RWPE1 (cell line): Measurements from ENCODE around the gene GOLIM4.

Source experiments
- CTCF ChIA-PET: fragments of 350-600 bp; sonication (Branson Sonifier 250); formaldehyde crosslinking; extraction: SDS; loops from one replicate; lab custom pipeline; 2021; lab: Yijun Ruan, JAX
- POLR2A ChIA-PET: fragments of 400-600 bp; formaldehyde crosslinking; extraction: SDS; loops from one replicate; lab custom pipeline; 2020; ENCODE audit warnings: antibody characterized with exemption; ENCODE audit not compliant: low non-redundant PET; lab: Yijun Ruan, JAX
- DNase-seq: peaks from one replicate; pipeline ENCODE4 v3.0.0; 2012; ENCODE audit warnings: low spot score
- H3K27ac ChIP-seq: fragments of 450-650 bp; 2 replicates; pipeline ENCODE4 v1.5.1; 2017
- CTCF ChIP-seq: fragments of 450-650 bp; conservative IDR thresholded peaks from 2 replicates; pipeline ENCODE4 v1.5.1; 2017; ENCODE audit warnings: low read depth, mild to moderate bottlenecking

GOLIM4 gene

GRCh38 chr3:168088106-168088720, 7.5 kb downstream of the GOLIM4 start:
- ChIA-PET POLR2A (no interaction called here), CTCF (no interaction called here)
- H3K27ac ChIP-seq, result no peak overlapping the region
- TF ChIP-seq CTCF, result no peak
- DNase-seq, result no peak

GRCh38 chr3:168087539-168087938, 8.2 kb downstream of the GOLIM4 start:
- TF ChIP-seq CTCF, result no peak
- DNase-seq, result no peak
- H3K27ac ChIP-seq, result no peak overlapping the region
- ChIA-PET CTCF (no interaction called here), POLR2A (no interaction called here)

GRCh38 chr3:168086541-168087260, 9.0 kb downstream of the GOLIM4 start:
- no peak overlapping the region for H3K27ac ChIP-seq
- DNase-seq, result no peak
- no peak for TF ChIP-seq CTCF
- ChIA-PET CTCF (no interaction called here), POLR2A (no interaction called here)

GRCh38 chr3:168085491-168086119, 10.1 kb downstream of the GOLIM4 start:
- ChIA-PET POLR2A (no interaction called here), CTCF (interaction anchor here (0.6 kb wide), 2 partner anchors 35 to 1587 kb away, joined by 3 read pairs; no protein-coding TSS in a partner anchor)
- DNase-seq, result no peak
- no peak for TF ChIP-seq CTCF
- H3K27ac ChIP-seq, result no peak overlapping the region

GRCh38 chr3:168083906-168084305, 11.8 kb downstream of the GOLIM4 start:
- no peak overlapping the region for H3K27ac ChIP-seq
- DNase-seq, result no peak
- ChIA-PET POLR2A (no interaction called here), CTCF (interaction anchor here (0.6 kb wide), 1 partner anchor 15 kb away, joined by 4 read pairs; no protein-coding TSS in a partner anchor)
- no peak for TF ChIP-seq CTCF

GRCh38 chr3:168081856-168082255, 13.9 kb downstream of the GOLIM4 start:
- no peak for DNase-seq
- no peak for TF ChIP-seq CTCF
- ChIA-PET POLR2A (no interaction called here), CTCF (interaction anchor here (0.7 kb wide), 2 partner anchors 7 to 30 kb away, joined by 3 read pairs; no protein-coding TSS in a partner anchor)
- no peak overlapping the region for H3K27ac ChIP-seq
